ENCODE measurements around the gene NGRN. TPM values are rescaled to one million over a fixed set of nuclear protein-coding genes. Genes with fewer than 3 reads are reported as not detected.

Gene NGRN
- total and polyA plus RNA-seq, 2 of the 8 experiments (the other 6 are each of a cell fraction or from before 2014, with no cell fraction given), result 60.1 to 101 TPM

GRCh38 chr15:90259524-90259923 lies 5.9 kb upstream of the NGRN start:
- 89% methylated on average over 5 of the region's 5 CpGs; no CpG with 5 or more reads in 1 of the 2 experiments for WGBS, 2 experiments (ENCODE audit: extremely low coverage in 1 of 2, insufficient coverage in 1 of 2, insufficient read length in 1 of 2, insufficient replicate concordance in 2 of 2, low coverage in 1 of 2, low lambda C conversion rate in 2 of 2, missing lambda C conversion rate in 1 of 2)
- Histone ChIP-seq H3K9ac (replicated peaks in 1 of 4; ENCODE audit: extremely low read depth in 1 of 4, low read depth in 3 of 4, low read length in 3 of 4) (no peak overlapping the region), H2BK12ac (ENCODE audit: low read depth, low read length) (no peak overlapping the region), H2BK15ac (ENCODE audit: low read length) (no peak overlapping the region), H3K27me3 (replicated peaks in 1 of 4; ENCODE audit: control insufficient read depth in 3 of 4, extremely low read depth in 1 of 4, insufficient read depth in 3 of 4, low read length in 3 of 4) (no peaks in the 10 kb centered on the region), H2BK20ac (ENCODE audit: low read length) (no peak overlapping the region), H3K23ac (ENCODE audit: insufficient read length) (no peak overlapping the region), H3K14ac (ENCODE audit: insufficient read length) (no peak overlapping the region), H2BK5ac (ENCODE audit: low read depth, low read length) (no peak overlapping the region), H2BK120ac (replicated peaks; ENCODE audit: low read depth, low read length) (no peak overlapping the region), H4K91ac (replicated peaks; ENCODE audit: insufficient read length, low read length) (no peak overlapping the region), H3K4me3 (ENCODE audit: extremely low read depth in 1 of 4, insufficient read depth in 2 of 4, low read depth in 3 of 4, low read length in 4 of 4) (no peak overlapping the region), H3K56ac (replicated peaks; ENCODE audit: insufficient read length, low read depth, low read length) (no peak overlapping the region), H3K23me2 (ENCODE audit: low read depth, low read length) (no peaks in the 10 kb centered on the region), H3K9me3 (ENCODE audit: insufficient read depth in 2 of 2, low read depth in 1 of 2, low read length in 1 of 2) (no peaks in the 10 kb centered on the region), H3K79me1 (ENCODE audit: low read depth, low read length) (no peaks in the 10 kb centered on the region), H3K4me1 (replicated peaks in 1 of 4; ENCODE audit: control insufficient read depth in 3 of 4, insufficient read depth in 4 of 4, low read length in 3 of 4) (peaks cover 0 to 2% (median under 1%) of the 10 kb centered on the region in 4 experiments; a peak in 2 of 7 replicates), H3K27ac (ENCODE audit: low read depth, low read length) (no peak overlapping the region), H4K8ac (ENCODE audit: extremely low read depth, insufficient read depth, low read length) (no peak overlapping the region), H2AK5ac (ENCODE audit: low read depth, low read length) (no peak overlapping the region), H4K5ac (ENCODE audit: insufficient read length, low read depth, low read length) (no peak overlapping the region), H4K20me1 (replicated peaks in 1 of 2; ENCODE audit: control insufficient read depth in 1 of 2, insufficient read depth in 2 of 2, low read length in 2 of 2) (no peaks in the 10 kb centered on the region), H3K18ac (ENCODE audit: extremely low read depth, low read length) (no peak overlapping the region), H2AFZ (ENCODE audit: low read length) (no peak overlapping the region), H3K4ac (replicated peaks; ENCODE audit: insufficient read length, low read depth, low read length) (no peak overlapping the region), H3K36me3 (ENCODE audit: control insufficient read depth in 2 of 4, insufficient read depth in 4 of 4, low read length in 3 of 4) (no peaks in the 10 kb centered on the region), H3K79me2 (ENCODE audit: control insufficient read depth in 1 of 2, insufficient read depth in 2 of 2, low read length in 2 of 2) (peaks cover 0 to 5% of the 10 kb centered on the region in 2 experiments; a peak in 1 of 4 replicates), H3K4me2 (ENCODE audit: insufficient read depth in 1 of 2, low read depth in 2 of 2, low read length in 2 of 2) (no peak overlapping the region)
- ChIA-PET CTCF (ENCODE audit: partially characterized antibody) (interaction anchor here (1.1 kb wide), 1 partner anchor 11 kb away, joined by 3 read pairs; no protein-coding TSS in a partner anchor), POLR2A (ENCODE audit: partially characterized antibody) (no interaction called here)
- DNase-seq (ENCODE audit: low read depth in 1 of 2, low spot score in 2 of 2) (no peak), FAIRE-seq (no peak)
- TF ChIP-seq POU5F1 (IDR thresholded peaks at IDR 0.05; ENCODE audit: low read depth, low read length) (no peak), SAP30 (IDR thresholded peaks at IDR 0.05; ENCODE audit: insufficient read depth, insufficient replicate concordance, low read length) (no peak)
